Trophoblast cell (in vitro differentiated cells and primary cell): ENCODE results near the gene DUS4L.

Experiments
- DNase-seq, 2 donors: peaks; one replicate each; pipeline ENCODE4 v3.0.0-alpha.2; 2016
- H2AFZ ChIP-seq: 2 replicates; pipeline ENCODE4 v1.6.1; 2013; ENCODE audit warnings: low read length, moderate library complexity, mild to moderate bottlenecking; ENCODE audit not compliant: insufficient read depth, poor library complexity
- H2AK5ac ChIP-seq: 2 replicates; pipeline ENCODE4 v1.6.1; 2013; ENCODE audit warnings: mild to moderate bottlenecking, low read length
- H2BK120ac ChIP-seq: 2 replicates; pipeline ENCODE4 v1.6.1; 2013; ENCODE audit warnings: low read length, mild to moderate bottlenecking, moderate library complexity; ENCODE audit not compliant: insufficient read depth, poor library complexity
- H2BK12ac ChIP-seq: 2 replicates; pipeline ENCODE4 v1.6.1; 2013; ENCODE audit warnings: mild to moderate bottlenecking, low read length, moderate library complexity
- H2BK5ac ChIP-seq: 2 replicates; pipeline ENCODE4 v1.6.1; 2013; ENCODE audit warnings: low read length, low read depth, moderate library complexity, mild to moderate bottlenecking; ENCODE audit not compliant: poor library complexity
- H3K14ac ChIP-seq: 2 replicates; pipeline ENCODE4 v1.6.1; 2013; ENCODE audit warnings: mild to moderate bottlenecking, low read length
- H3K18ac ChIP-seq: 2 replicates; pipeline ENCODE4 v1.6.1; 2013; ENCODE audit warnings: mild to moderate bottlenecking, low read length
- H3K23ac ChIP-seq: 2 replicates; pipeline ENCODE4 v1.6.1; 2013; ENCODE audit warnings: low read length
- H3K27ac ChIP-seq: 2 replicates; pipeline ENCODE4 v1.5.1; 2013; ENCODE audit warnings: low read depth, mild to moderate bottlenecking, inconsistent platforms, low read length, moderate library complexity
- H3K27me3 ChIP-seq: 2 replicates; pipeline ENCODE4 v1.6.1; 2013; ENCODE audit warnings: inconsistent platforms, mild to moderate bottlenecking, low read length, moderate library complexity; ENCODE audit not compliant: insufficient read depth
- H3K36me3 ChIP-seq, 2 experiments: 1 replicate in 1 of 2; 2 replicates in 1 of 2; pipeline ENCODE4 v1.6.1; 2013; ENCODE audit warnings: low read length in 2 of 2, mild to moderate bottlenecking in 2 of 2, moderate library complexity in 1 of 2; ENCODE audit not compliant: insufficient read depth in 2 of 2, control insufficient read depth in 1 of 2
- H3K4ac ChIP-seq: 2 replicates; pipeline ENCODE4 v1.6.1; 2013; ENCODE audit warnings: low read depth, mild to moderate bottlenecking, low read length, moderate library complexity
- H3K4me1 ChIP-seq, 2 experiments: 1 replicate in 1 of 2; 2 replicates in 1 of 2; pipeline ENCODE4 v1.6.1; 2013; ENCODE audit warnings: low read length in 2 of 2, mild to moderate bottlenecking in 2 of 2, moderate library complexity in 1 of 2; ENCODE audit not compliant: insufficient read depth in 2 of 2, control insufficient read depth in 1 of 2
- H3K4me2 ChIP-seq: 2 replicates; pipeline ENCODE4 v1.6.1; 2013; ENCODE audit warnings: inconsistent platforms, mild to moderate bottlenecking, low read length, moderate library complexity
- H3K4me3 ChIP-seq: 2 replicates; pipeline ENCODE4 v1.5.1; 2013; ENCODE audit warnings: mild to moderate bottlenecking, low read depth, low read length, inconsistent platforms
- H3K79me1 ChIP-seq: one replicate; pipeline ENCODE4 v1.6.1; 2013; ENCODE audit warnings: low read length
- H3K79me2 ChIP-seq: 2 replicates; pipeline ENCODE4 v1.6.1; 2013; ENCODE audit warnings: low read length, mild to moderate bottlenecking; ENCODE audit not compliant: control insufficient read depth, insufficient read depth, poor library complexity
- H3K9ac ChIP-seq: 2 replicates; pipeline ENCODE4 v1.6.1; 2013; ENCODE audit warnings: mild to moderate bottlenecking, low read length
- H3K9me3 ChIP-seq: 2 replicates; pipeline ENCODE4 v1.6.1; 2013; ENCODE audit warnings: low read depth, mild to moderate bottlenecking, control low read depth, inconsistent platforms, low read length; ENCODE audit not compliant: insufficient read depth
- H4K12ac ChIP-seq: 2 replicates; pipeline ENCODE4 v1.6.1; 2013; ENCODE audit warnings: low read depth, mild to moderate bottlenecking, low read length, moderate library complexity
- H4K8ac ChIP-seq: 2 replicates; pipeline ENCODE4 v1.6.1; 2013; ENCODE audit warnings: low read depth, mild to moderate bottlenecking, low read length, moderate library complexity
- H4K91ac ChIP-seq: one replicate; pipeline ENCODE4 v1.6.1; 2013; ENCODE audit warnings: low read depth, mild to moderate bottlenecking, low read length, moderate library complexity
- WGBS: extraction: QIAGEN DNeasy Blood & Tissue Kit; methylation state at CpG from one replicate; pipeline ENCODE4 v1.1.7; 2013; ENCODE audit warnings: missing lambda C conversion rate; ENCODE audit not compliant: insufficient read length, insufficient coverage; ENCODE audit errors: extremely low coverage; 5-methylcytosine and 5-hydroxymethylcytosine counted together

The DUS4L gene

DNA sequence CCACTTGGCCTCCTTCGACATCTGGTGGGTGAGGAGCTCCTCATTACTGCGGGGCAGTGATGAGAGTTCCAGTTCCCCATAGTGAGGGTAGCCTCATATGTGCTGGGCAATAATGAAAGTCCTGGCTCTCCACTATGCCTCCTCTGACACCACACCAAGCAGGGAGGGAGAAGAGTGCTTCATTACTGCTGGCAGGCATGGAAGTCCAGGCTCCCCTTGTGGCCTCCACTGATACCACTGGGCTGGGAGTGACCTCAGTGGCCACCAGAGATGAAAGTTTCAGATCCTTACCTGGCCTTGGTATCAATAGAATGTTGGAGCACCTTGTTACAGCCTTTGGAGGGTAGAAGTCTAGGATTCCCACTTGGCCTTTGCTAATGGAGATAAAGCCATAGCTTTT lies 6.5 kb downstream of the DUS4L start:
- no peak overlapping the region for H2AK5ac ChIP-seq
- H3K27me3 ChIP-seq, result no peaks in the 10 kb centered on the region
- no peak overlapping the region for H3K4me2 ChIP-seq
- no peaks in the 10 kb centered on the region for H3K9me3 ChIP-seq
- H2BK5ac ChIP-seq, result no peak overlapping the region
- H3K27ac ChIP-seq, result no peak overlapping the region
- H3K9ac ChIP-seq, result no peak overlapping the region
- no peak overlapping the region for H2BK120ac ChIP-seq
- H3K79me2 ChIP-seq, result no peaks in the 10 kb centered on the region
- no CpG with 5 or more reads among the region's 2 CpGs for WGBS
- no peak overlapping the region for H2BK12ac ChIP-seq
- no peak overlapping the region for H3K4me3 ChIP-seq
- H3K14ac ChIP-seq, result no peak overlapping the region
- H4K12ac ChIP-seq, result no peak overlapping the region
- no peak overlapping the region for H2AFZ ChIP-seq
- H3K23ac ChIP-seq, result no peak overlapping the region
- no peaks in the 10 kb centered on the region for H3K4me1 ChIP-seq
- DNase-seq, result no peak
- no peak overlapping the region for H3K18ac ChIP-seq
- peaks cover 4 to 5% of the 10 kb centered on the region in 2 experiments for H3K36me3 ChIP-seq
- H4K8ac ChIP-seq, result no peak overlapping the region
- no peaks in the 10 kb centered on the region for H3K79me1 ChIP-seq
- H3K4ac ChIP-seq, result no peak overlapping the region
- H4K91ac ChIP-seq, result no peak overlapping the region

DNA sequence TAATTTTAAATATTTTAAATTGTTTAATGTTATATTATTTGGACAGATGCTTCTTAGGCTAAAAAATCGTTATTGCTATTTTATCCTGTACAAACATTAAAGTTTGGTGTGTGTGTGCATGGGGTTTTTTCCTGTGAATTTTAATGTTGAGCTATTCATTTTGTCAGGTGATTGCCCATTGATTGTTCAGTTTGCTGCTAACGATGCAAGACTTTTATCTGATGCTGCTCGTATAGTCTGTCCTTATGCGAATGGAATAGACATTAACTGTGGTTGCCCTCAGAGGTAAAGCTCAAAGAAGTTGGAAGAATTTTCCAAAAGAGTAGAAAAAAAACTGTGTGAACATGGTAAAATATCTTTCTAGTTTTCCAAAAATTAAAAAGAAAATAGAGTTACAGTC lies 9.8 kb downstream of the DUS4L start:
- no peak overlapping the region for H4K8ac ChIP-seq
- no peaks in the 10 kb centered on the region for H3K79me2 ChIP-seq
- no peaks in the 10 kb centered on the region for H3K27me3 ChIP-seq
- no peak overlapping the region for H3K4ac ChIP-seq
- no peaks in the 10 kb centered on the region for H3K9me3 ChIP-seq
- no peak overlapping the region for H2BK120ac ChIP-seq
- H3K79me1 ChIP-seq, result no peaks in the 10 kb centered on the region
- no peak overlapping the region for H2AK5ac ChIP-seq
- H3K4me3 ChIP-seq, result no peak overlapping the region
- H3K27ac ChIP-seq, result no peak overlapping the region
- H3K4me2 ChIP-seq, result no peak overlapping the region
- no CpG with 5 or more reads among the region's 4 CpGs for WGBS
- no peak overlapping the region for H3K18ac ChIP-seq
- H2BK12ac ChIP-seq, result no peak overlapping the region
- no peak overlapping the region for H3K14ac ChIP-seq
- no peak overlapping the region for H3K23ac ChIP-seq
- no peak overlapping the region for H2AFZ ChIP-seq
- no peak overlapping the region for H4K91ac ChIP-seq
- no peak overlapping the region for H4K12ac ChIP-seq
- no peaks in the 10 kb centered on the region for H3K4me1 ChIP-seq
- no peak overlapping the region for H2BK5ac ChIP-seq
- H3K9ac ChIP-seq, result no peak overlapping the region
- no peak for DNase-seq
- H3K36me3 ChIP-seq, result peaks cover 5% of the 10 kb centered on the region in 2 experiments

DNA sequence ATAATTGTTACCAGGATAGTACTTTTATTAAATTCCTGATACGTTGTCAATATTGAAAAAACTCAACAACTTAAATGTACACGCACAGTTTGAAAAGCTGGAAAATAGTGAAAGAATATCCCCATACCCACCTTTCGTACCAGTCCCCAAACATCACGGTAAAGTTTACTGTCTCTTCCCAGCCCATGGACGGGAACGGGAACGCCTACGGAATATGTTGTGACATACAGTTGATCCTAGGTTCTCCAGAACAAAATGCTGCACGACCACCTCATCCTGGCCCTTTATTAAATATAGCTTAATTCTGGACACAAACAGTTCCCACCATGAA lies 15.7 kb downstream of the DUS4L start:
- no peak overlapping the region for H3K23ac ChIP-seq
- H2AK5ac ChIP-seq, result no peak overlapping the region
- peak overlapping the region; percentile 56 for H2AFZ ChIP-seq
- peak overlapping the region; percentile 81 for H4K12ac ChIP-seq
- H3K27me3 ChIP-seq, result no peaks in the 10 kb centered on the region
- peak overlapping the region; percentile 84 for H4K91ac ChIP-seq
- no peak overlapping the region for H2BK5ac ChIP-seq
- WGBS, result no CpG with 5 or more reads among the region's 9 CpGs
- peak overlapping the region; percentile 98 for H3K4me2 ChIP-seq
- peak overlapping the region; percentile 86 for H4K8ac ChIP-seq
- no peak overlapping the region for H3K4ac ChIP-seq
- peaks cover 4% of the 10 kb centered on the region for H3K79me2 ChIP-seq
- peaks cover 8% of the 10 kb centered on the region for H3K79me1 ChIP-seq
- H3K9ac ChIP-seq, result peak overlapping the region; percentile 93
- peak overlapping the region; percentile 28 for H2BK120ac ChIP-seq
- H3K4me1 ChIP-seq, result no peaks in the 10 kb centered on the region
- peak in 1 of 2 donors; percentile 57 for DNase-seq
- no peak overlapping the region for H2BK12ac ChIP-seq
- H3K18ac ChIP-seq, result peak overlapping the region; percentile 11
- peaks cover 0 to 2% of the 10 kb centered on the region in 2 experiments for H3K36me3 ChIP-seq
- peak overlapping the region; percentile 85 for H3K4me3 ChIP-seq
- H3K14ac ChIP-seq, result peak overlapping the region; percentile 51
- no peaks in the 10 kb centered on the region for H3K9me3 ChIP-seq
- H3K27ac ChIP-seq, result peak overlapping the region; percentile 87

DNA sequence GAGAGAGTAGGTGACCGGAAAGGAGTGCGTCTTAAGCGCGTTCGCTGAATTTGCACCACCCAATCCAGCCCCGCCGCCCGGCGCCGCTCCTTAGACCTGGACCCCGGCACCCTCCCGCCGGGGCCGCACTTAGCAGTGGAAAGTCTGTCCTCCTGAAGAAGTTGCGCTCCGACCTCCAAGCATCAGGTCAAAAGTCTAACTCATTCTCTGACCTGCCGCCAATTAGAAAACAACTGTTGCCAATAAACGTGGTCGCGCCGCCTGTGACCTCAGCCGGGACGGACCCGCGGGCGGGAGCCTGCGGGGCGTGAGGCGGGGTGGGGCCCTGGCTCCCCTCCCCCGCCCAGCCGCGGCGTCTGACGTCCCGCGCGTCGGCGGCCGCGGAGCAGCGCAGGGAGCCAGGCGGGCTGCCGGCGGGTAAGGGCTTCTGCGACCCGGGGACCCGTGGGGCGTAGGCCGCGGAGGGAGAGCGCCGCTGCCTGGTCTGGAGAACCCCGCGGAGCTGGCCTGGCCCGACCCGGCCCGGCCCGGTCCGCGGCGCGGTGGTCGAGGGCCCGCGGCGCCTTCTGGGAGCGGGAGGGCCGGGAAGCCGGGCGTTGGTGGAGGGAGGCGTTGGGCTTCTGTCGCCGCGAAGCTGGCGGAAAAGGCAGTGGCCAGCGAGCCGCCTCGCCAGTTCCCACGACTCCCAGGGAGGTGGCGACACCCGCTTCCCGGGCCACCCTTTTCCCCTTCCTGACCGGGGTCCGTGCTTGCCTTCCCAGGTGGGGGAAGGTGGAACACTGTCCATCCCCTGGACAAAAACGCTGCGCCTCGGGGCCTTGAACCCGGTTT lies 16.3 kb downstream of the DUS4L start, which contains the start of gene BCAP29:
Gene BCAP29, plus strand, starts transcription at position 362 of the 831 bp plus-strand sequence. CDS start 527 bp downstream, outside the sequence.
- peak within 1 kb of the TSS; percentile 84 for H2BK120ac ChIP-seq
- H4K12ac ChIP-seq, result peak within 1 kb of the TSS; percentile 81
- H3K9ac ChIP-seq, result peak within 1 kb of the TSS; percentile 93
- H2AK5ac ChIP-seq, result no peak within 1 kb of the TSS
- peak within 1 kb of the TSS; percentile 84 for H4K91ac ChIP-seq
- H2BK5ac ChIP-seq, result peak within 1 kb of the TSS; percentile 82
- no peaks in the 10 kb centered on the region for H3K4me1 ChIP-seq
- H3K4ac ChIP-seq, result peak within 1 kb of the TSS; percentile 1
- peaks cover 4% of the 10 kb centered on the region for H3K79me2 ChIP-seq
- peak; percentile 80 to 87 for DNase-seq
- H2AFZ ChIP-seq, result peak within 1 kb of the TSS; percentile 76
- no CpG with 5 or more reads among the region's 89 CpGs for WGBS
- H3K4me3 ChIP-seq, result peak within 1 kb of the TSS; percentile 85
- peak within 1 kb of the TSS; percentile 92 for H3K14ac ChIP-seq
- H3K18ac ChIP-seq, result peak within 1 kb of the TSS; percentile 26
- peak within 1 kb of the TSS; percentile 86 for H4K8ac ChIP-seq
- peaks cover 8% of the 10 kb centered on the region for H3K79me1 ChIP-seq
- no peak within 1 kb of the TSS for H2BK12ac ChIP-seq
- peak within 1 kb of the TSS; percentile 98 for H3K4me2 ChIP-seq
- H3K23ac ChIP-seq, result no peak within 1 kb of the TSS
- H3K27ac ChIP-seq, result peak within 1 kb of the TSS; percentile 87
- H3K27me3 ChIP-seq, result no peaks in the 10 kb centered on the region
- H3K36me3 ChIP-seq, result peaks cover 0 to 2% of the 10 kb centered on the region in 2 experiments
- H3K9me3 ChIP-seq, result no peaks in the 10 kb centered on the region
